Hepatocyte (in vitro differentiated cells): ENCODE results near the gene CIT.

Experiments used
- EZH2 ChIP-seq: fragments of 200-600 bp; sonication (generic); IDR thresholded peaks from 2 replicates; pipeline ENCODE4 v1.6.1; 2016; ENCODE audit warnings: antibody characterized with exemption, mild to moderate bottlenecking, borderline replicate concordance
- EZH2phosphoT487 ChIP-seq: fragments of 200-600 bp; sonication (generic); IDR thresholded peaks from one replicate; pipeline ENCODE4 v1.6.1; 2018; ENCODE audit warnings: antibody characterized with exemption, mild to moderate bottlenecking, low read depth, moderate library complexity; ENCODE audit not compliant: unreplicated experiment, severe bottlenecking
- TF ChIP-seq, protein P1 (sequence below): fragments of 200-600 bp; sonication (generic); IDR thresholded peaks from 2 replicates; pipeline ENCODE4 v1.5.1; 2016; ENCODE audit warnings: antibody characterized with exemption, mild to moderate bottlenecking; ENCODE audit not compliant: poor library complexity

DNA sequence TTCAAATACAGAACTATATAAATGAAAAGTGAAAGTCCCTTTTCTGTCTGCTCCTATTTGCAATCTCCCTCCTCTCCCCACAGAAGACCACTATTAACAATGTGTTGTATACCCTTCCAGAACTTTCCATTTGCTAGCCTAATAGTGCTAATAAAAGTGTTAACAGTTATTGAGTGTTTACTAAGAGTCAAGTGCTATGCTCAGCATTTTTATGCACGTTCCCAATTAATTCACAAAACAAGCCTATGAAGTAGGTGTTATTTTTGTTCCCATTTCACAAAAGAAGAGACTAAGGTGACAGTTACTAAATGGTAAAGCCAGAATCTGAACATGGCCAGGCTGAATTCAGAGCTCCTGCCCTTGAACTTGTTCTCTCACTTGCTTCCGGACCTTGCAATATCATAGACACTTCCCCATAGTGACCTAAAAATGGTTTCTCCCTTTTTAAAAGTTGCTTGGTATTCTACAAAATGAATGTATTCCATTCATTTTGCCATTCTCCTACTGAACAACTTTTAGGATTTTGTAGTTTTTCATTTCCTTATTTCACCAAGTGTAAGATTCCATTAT is 210.8 kb downstream of the CIT start:
- TF ChIP-seq, protein P1, sequence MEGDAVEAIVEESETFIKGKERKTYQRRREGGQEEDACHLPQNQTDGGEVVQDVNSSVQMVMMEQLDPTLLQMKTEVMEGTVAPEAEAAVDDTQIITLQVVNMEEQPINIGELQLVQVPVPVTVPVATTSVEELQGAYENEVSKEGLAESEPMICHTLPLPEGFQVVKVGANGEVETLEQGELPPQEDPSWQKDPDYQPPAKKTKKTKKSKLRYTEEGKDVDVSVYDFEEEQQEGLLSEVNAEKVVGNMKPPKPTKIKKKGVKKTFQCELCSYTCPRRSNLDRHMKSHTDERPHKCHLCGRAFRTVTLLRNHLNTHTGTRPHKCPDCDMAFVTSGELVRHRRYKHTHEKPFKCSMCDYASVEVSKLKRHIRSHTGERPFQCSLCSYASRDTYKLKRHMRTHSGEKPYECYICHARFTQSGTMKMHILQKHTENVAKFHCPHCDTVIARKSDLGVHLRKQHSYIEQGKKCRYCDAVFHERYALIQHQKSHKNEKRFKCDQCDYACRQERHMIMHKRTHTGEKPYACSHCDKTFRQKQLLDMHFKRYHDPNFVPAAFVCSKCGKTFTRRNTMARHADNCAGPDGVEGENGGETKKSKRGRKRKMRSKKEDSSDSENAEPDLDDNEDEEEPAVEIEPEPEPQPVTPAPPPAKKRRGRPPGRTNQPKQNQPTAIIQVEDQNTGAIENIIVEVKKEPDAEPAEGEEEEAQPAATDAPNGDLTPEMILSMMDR, result no peak
- no peak for TF ChIP-seq EZH2phosphoT487
- no peak for TF ChIP-seq EZH2
